OCI-LY3 (cell line): ENCODE measurements around the gene CSTF3.

Experiments used
- H2AFZ ChIP-seq: fragments of 200-600, 300-600 bp; shearing (Covaris generic); 2 replicates; pipeline ENCODE4 v1.6.0; 2014; ENCODE audit warnings: antibody characterized with exemption, low read depth, low read length
- H3K27ac ChIP-seq: fragments of 200-600, 300-600 bp; sonication (generic); 2 replicates; pipeline ENCODE4 v1.5.1; 2014; ENCODE audit warnings: mild to moderate bottlenecking, low read length, moderate library complexity, mixed read lengths
- H3K27me3 ChIP-seq: fragments of 200-600, 300-600 bp; sonication (generic); 2 replicates; pipeline ENCODE4 v1.6.1; 2014; ENCODE audit warnings: low read depth, low read length, mixed read lengths
- H3K36me3 ChIP-seq: fragments of 200-600, 300-600 bp; sonication (generic); replicated peaks from 2 replicates; pipeline ENCODE3; 2014; ENCODE audit warnings: low read depth, low read length, mixed read lengths
- H3K4me1 ChIP-seq: fragments of 300-600, 200-600 bp; sonication (generic); 2 replicates; pipeline ENCODE4 v1.6.1; 2014; ENCODE audit warnings: low read length, mixed read lengths
- H3K4me2 ChIP-seq: fragments of 200-600, 300-600 bp; sonication (generic); 2 replicates; pipeline ENCODE4 v1.6.1; 2014; ENCODE audit warnings: low read length, mixed read lengths
- H3K4me3 ChIP-seq: fragments of 300-600, 200-600 bp; sonication (generic); 2 replicates; pipeline ENCODE4 v1.5.1; 2014; ENCODE audit warnings: antibody characterized with exemption, mild to moderate bottlenecking, low read length, moderate library complexity
- H3K79me2 ChIP-seq: fragments of 300-600, 200-600 bp; shearing (Covaris generic); 2 replicates; pipeline ENCODE4 v1.6.1; 2014; ENCODE audit warnings: mild to moderate bottlenecking, low read length, mixed read lengths
- H3K9ac ChIP-seq: fragments of 300-600, 200-600 bp; shearing (Covaris generic); 2 replicates; pipeline ENCODE4 v1.6.0; 2014; ENCODE audit warnings: mild to moderate bottlenecking, low read length, moderate library complexity
- H3K9me3 ChIP-seq: fragments of 200-600, 300-600 bp; shearing (Covaris generic); 2 replicates; pipeline ENCODE4 v1.6.1; 2014; ENCODE audit warnings: low read length, mixed read lengths; ENCODE audit not compliant: insufficient read depth
- H4K20me1 ChIP-seq: fragments of 200-600, 300-600 bp; sonication (generic); 2 replicates; pipeline ENCODE4 v1.6.1; 2016; ENCODE audit warnings: low read length, mixed read lengths; ENCODE audit not compliant: insufficient read depth
- EZH2phosphoT487 ChIP-seq: fragments of 200-600 bp; shearing (Covaris generic); IDR thresholded peaks from 2 replicates; pipeline ENCODE4 v1.6.1; 2018; ENCODE audit warnings: antibody characterized with exemption, mixed run types, low read depth
- TF ChIP-seq, protein P1 (sequence below): fragments of 200-600, 300-600 bp; sonication (generic); IDR thresholded peaks from 2 replicates; pipeline ENCODE4 v1.5.1; 2014; ENCODE audit warnings: antibody characterized with exemption, low read length, low read depth

Gene CSTF3

DNA sequence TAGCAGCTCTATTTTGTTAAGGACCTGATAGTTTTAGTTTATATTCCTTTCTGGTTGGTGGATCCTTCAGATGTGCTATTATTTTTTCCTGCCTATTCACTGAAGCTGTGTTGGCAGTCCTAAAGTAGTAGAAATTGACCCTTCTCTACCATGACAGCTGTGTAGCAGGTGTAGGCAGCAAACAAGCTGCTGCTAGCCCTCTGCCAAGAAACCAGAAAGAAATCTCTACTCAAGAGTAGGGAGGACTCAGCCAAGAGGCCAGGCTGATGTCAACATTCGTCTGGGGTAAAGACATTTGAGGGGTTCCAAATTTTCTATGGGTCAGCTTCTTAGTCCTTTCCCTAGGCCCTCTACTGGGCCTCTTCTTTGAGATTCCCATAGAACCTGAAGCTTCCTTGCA is 51.2 kb downstream of the CSTF3 start:
- H3K27me3 ChIP-seq, result no peaks in the 10 kb centered on the region
- H3K27ac ChIP-seq, result no peak overlapping the region
- H3K4me2 ChIP-seq, result no peak overlapping the region
- no peak overlapping the region for H3K9ac ChIP-seq
- no peak overlapping the region for H3K4me3 ChIP-seq
- no peaks in the 10 kb centered on the region for H3K9me3 ChIP-seq
- no peaks in the 10 kb centered on the region for H3K79me2 ChIP-seq
- TF ChIP-seq, protein P1, sequence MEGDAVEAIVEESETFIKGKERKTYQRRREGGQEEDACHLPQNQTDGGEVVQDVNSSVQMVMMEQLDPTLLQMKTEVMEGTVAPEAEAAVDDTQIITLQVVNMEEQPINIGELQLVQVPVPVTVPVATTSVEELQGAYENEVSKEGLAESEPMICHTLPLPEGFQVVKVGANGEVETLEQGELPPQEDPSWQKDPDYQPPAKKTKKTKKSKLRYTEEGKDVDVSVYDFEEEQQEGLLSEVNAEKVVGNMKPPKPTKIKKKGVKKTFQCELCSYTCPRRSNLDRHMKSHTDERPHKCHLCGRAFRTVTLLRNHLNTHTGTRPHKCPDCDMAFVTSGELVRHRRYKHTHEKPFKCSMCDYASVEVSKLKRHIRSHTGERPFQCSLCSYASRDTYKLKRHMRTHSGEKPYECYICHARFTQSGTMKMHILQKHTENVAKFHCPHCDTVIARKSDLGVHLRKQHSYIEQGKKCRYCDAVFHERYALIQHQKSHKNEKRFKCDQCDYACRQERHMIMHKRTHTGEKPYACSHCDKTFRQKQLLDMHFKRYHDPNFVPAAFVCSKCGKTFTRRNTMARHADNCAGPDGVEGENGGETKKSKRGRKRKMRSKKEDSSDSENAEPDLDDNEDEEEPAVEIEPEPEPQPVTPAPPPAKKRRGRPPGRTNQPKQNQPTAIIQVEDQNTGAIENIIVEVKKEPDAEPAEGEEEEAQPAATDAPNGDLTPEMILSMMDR, result no peak
- no peak for TF ChIP-seq EZH2phosphoT487
- no peaks in the 10 kb centered on the region for H4K20me1 ChIP-seq
- no peak overlapping the region for H2AFZ ChIP-seq
- H3K36me3 ChIP-seq, result peaks cover 3% of the 10 kb centered on the region
- no peaks in the 10 kb centered on the region for H3K4me1 ChIP-seq

GRCh38 chr11:33109294-33109895 is 51.9 kb downstream of the CSTF3 start:
- TF ChIP-seq, protein P1, result no peak
- no peak for TF ChIP-seq EZH2phosphoT487
- Histone ChIP-seq H3K27ac (no peak overlapping the region), H3K4me2 (no peak overlapping the region), H3K27me3 (no peaks in the 10 kb centered on the region), H3K79me2 (no peaks in the 10 kb centered on the region), H3K9me3 (no peaks in the 10 kb centered on the region), H3K4me1 (no peaks in the 10 kb centered on the region), H2AFZ (no peak overlapping the region), H4K20me1 (no peaks in the 10 kb centered on the region), H3K9ac (no peak overlapping the region), H3K36me3 (peaks cover 7% of the 10 kb centered on the region), H3K4me3 (no peak overlapping the region)

DNA sequence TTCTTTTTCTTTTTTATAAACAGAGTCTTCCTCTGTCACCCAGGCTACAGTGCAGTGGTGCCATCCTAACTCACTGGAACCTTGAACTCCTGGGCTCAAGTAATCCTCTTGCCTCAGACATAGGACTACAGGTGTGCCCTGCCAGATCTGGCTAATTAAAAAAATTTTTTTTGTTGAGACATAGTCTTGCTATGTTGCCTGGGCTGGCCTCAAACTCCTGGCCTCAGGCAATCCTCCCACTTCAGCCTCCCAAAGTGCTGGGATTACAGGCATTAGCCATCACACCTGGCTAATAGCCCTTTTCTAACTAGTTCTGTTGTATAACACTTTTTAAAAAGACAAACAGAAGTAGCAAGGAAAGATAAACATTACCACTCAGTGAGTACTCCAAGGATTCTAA is 57.4 kb downstream of the CSTF3 start:
- no peaks in the 10 kb centered on the region for H4K20me1 ChIP-seq
- peaks cover 24% of the 10 kb centered on the region for H3K36me3 ChIP-seq
- no peak overlapping the region for H3K27ac ChIP-seq
- no peak overlapping the region for H3K9ac ChIP-seq
- H3K4me1 ChIP-seq, result no peaks in the 10 kb centered on the region
- H3K4me2 ChIP-seq, result no peak overlapping the region
- no peak overlapping the region for H2AFZ ChIP-seq
- no peak overlapping the region for H3K4me3 ChIP-seq
- no peaks in the 10 kb centered on the region for H3K27me3 ChIP-seq
- H3K79me2 ChIP-seq, result no peaks in the 10 kb centered on the region
- no peaks in the 10 kb centered on the region for H3K9me3 ChIP-seq
- TF ChIP-seq, protein P1, result no peak
- TF ChIP-seq EZH2phosphoT487, result no peak

GRCh38 chr11:33094157-33094556 is 67.1 kb downstream of the CSTF3 start:
- Histone ChIP-seq H3K4me3 (no peak overlapping the region), H4K20me1 (no peaks in the 10 kb centered on the region), H3K27me3 (no peaks in the 10 kb centered on the region), H3K9me3 (no peaks in the 10 kb centered on the region), H3K4me1 (no peaks in the 10 kb centered on the region), H3K4me2 (no peak overlapping the region), H3K27ac (no peak overlapping the region), H3K9ac (no peak overlapping the region), H3K79me2 (no peaks in the 10 kb centered on the region), H3K36me3 (peaks cover 38% of the 10 kb centered on the region), H2AFZ (no peak overlapping the region)
- no peak for TF ChIP-seq EZH2phosphoT487
